NCI-H748 treated with DMSO at 0.1 percent for 48 hours (cell line): Measurements from ENCODE around the gene GINS2.

Source experiments
- DNase-seq: peaks from one replicate; lab custom pipeline; 2025; lab: John Stamatoyannopoulos, UW

GINS2 gene

DNA sequence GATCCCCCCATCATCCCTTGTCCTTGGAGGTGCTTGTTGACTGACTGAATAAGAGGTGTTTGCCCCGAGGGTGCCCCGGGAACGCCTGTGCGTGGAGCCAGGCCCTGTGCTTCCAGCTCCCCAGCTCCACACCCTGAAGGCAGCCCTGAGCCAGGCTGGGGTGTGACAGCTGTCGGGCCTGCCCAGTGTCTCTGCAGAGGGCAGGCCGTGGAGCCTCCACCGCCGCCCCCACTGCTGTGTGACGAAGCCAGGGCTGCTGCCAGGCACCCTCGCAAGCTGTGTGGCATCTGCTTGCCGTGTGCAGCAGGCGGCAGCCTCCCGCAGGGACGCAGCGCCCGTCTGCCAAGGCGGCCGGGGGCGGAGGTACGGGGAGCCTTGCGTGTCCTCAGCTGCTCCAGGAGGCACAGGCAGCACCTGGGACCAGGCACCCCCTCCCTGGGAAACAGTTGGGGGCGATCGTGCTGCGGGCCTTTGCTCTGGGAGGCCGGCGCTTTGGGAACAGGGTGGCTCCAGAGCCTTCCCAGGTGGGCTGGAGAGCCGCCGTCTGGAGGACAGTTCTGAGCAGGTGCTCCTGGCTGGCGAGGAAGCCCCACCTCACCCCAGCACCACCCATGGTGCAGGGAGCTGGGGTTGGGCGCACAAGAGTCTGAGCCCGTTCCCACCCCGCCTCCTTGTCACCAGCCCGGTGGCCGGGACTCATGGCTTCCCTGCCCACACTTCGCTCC lies 49.1 kb downstream of the GINS2 start:
- no peak for DNase-seq

DNA sequence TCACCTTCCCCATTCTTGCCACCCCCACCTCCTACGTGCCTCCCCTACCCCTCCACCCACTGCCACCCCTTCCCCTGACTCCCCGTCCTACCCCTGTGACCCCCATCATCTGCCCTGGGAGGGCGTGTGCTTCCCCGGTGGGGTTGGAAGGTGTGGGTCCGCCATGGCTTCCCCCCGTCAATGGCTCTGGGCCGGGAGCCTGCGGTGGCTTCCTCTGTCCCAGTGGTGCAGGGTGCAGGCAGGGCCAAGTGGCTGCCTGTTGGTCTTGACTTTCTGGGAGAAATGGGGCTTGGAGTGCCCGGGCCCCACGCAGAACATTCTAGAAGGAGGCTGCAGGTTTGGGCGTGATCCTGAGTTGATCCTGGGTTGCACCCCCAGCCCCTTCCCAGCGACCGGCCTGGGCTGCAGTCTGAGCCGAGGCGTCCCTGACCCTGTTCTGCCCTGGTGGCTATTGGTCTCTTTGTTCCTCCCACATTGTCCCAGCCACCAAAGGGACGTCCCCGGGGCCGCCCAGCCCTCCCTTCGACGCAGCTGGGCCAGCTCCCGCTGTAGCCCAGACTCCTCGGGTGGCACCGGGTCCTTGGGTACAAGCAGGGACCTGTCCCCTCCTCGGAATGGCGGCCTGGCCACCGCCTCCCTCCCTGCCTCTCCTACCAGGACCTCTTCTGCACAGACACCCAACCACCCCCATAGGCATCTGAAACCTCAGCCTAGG lies 49.9 kb downstream of the GINS2 start:
- no peak for DNase-seq

DNA sequence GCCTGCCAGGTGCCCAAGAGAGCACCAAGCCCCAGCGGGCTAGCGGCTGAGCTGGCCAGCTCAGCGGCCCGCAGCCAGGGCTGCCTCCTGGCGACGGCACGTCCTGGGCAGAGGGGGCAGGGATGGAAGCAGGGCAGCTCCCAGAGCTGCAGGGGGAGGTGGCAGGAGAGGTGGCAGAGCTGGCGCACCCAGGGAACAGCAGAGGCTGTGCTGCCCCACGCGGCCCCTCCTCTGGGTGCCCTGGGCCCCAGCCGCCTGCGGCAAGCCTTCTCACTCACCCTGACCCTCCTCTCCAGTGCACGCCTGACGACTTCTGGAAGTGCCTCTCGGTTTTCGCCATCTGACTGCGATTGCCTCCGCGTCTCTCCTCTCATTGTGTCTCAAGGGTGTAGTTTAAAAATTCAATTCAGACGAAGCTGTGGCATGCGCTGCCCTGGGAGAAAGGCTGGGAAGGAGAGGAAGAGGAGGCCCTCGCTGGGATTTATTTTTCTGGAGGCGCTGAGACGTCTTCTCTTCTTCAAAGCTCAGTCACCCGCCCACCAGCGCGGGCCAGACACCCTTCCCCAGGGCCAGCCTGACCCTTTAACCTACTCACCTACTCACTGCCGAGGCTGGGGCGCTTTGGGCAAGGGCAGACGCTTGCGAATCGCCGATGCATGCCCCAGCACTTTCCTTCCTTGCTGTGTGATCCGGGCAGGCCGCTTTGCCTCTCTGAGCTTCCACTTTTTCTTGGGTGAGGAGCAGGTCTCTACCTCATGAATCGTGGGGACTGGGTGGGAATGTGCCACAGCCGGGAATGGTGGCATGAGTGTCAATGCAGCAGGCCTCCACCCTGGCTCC lies 50.7 kb downstream of the GINS2 start:
- DNase-seq, result no peak

DNA sequence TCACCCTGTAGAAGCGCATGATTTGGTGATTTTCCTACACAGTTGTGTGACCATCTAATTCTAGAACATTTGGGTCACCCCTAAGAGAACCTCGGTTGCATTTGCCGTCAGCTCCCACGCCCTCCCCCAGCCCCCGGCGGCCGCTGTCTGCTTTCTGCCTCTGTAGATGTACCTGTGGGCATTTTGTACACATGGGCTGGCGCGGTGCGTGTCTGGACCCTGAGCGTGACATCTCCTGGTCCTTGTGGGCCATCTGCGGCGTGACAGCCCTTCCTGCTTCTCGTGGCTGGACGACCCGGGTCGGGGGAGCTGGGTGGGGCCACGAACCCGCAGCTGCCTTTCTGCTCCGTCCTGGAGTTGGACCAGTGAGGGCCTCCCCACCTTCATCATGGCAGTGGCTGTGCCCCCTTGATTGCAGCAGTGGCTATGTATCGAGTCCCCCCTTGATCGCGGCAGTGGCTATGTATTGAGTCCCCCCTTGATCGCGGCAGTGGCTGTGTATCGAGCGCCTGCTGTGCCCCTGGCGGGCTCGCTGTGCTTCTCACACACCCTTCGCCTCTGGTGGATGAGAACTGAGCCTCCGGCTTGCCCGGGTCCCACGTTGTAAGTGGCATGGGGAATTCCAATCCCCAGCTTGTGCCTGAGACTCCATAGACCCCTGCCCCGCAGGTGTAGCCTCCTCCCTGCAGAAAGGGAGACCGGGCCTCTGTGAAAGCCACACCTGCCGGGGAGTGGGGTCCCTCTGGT lies 51.5 kb downstream of the GINS2 start:
- no peak for DNase-seq

DNA sequence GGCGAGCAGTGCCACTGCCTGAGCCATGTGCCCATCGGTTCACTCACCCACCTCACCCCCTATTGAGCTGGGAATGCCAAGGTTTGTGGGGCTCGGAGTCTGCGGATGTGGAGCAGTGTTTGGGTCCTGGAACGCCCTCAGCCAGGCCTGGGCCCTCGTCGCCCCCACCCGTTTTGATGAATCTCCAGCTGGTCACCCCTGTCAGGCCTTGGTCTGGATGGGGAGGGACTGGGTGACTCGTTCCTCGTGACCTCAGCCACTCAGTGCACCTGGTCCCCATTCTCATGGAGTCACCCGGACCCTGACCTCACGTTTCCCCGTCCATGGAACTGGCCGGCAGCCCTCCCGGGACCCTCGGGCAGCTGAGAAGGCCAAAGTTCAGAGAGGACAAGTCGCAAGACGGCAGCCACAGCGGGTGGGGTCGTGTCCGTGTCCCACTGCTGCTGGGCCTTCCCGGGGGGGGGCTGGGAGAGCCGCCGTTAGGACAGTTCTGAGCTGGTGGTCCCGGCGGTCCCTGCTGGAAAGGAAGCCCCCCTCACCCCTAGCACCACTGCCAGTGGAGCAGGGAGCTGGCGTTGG lies 52.4 kb downstream of the GINS2 start:
- no peak for DNase-seq

DNA sequence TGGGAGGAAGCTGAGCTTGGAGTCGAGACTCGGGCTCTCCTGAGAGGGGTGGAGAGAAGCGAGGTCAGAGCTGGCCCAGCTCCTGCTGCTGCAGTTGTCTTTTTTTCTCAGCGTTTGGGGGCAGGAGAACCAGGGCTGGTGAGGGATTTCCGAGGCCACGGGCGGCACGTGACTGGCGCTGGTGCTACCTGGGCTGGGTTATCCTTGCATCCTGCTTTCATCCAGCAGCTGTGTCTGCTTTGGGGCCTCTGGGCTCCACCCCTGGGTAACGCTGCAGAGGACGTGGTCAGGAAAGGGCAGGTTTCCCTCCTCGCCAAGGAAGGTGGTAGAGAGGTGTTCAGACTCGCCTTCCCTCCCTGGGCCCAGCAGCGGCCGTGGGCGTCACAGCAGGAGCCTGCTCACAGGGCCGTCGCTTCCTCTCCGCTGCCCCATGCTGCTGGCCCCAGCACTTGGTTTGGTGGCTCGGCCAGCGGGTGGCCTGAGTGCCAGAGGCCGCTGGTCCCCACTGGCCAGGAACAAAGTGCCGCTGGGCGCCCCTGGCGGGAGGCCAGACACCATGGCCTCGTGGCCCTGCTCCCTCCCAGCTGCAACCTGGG lies 53.1 kb downstream of the GINS2 start:
- no peak for DNase-seq

DNA sequence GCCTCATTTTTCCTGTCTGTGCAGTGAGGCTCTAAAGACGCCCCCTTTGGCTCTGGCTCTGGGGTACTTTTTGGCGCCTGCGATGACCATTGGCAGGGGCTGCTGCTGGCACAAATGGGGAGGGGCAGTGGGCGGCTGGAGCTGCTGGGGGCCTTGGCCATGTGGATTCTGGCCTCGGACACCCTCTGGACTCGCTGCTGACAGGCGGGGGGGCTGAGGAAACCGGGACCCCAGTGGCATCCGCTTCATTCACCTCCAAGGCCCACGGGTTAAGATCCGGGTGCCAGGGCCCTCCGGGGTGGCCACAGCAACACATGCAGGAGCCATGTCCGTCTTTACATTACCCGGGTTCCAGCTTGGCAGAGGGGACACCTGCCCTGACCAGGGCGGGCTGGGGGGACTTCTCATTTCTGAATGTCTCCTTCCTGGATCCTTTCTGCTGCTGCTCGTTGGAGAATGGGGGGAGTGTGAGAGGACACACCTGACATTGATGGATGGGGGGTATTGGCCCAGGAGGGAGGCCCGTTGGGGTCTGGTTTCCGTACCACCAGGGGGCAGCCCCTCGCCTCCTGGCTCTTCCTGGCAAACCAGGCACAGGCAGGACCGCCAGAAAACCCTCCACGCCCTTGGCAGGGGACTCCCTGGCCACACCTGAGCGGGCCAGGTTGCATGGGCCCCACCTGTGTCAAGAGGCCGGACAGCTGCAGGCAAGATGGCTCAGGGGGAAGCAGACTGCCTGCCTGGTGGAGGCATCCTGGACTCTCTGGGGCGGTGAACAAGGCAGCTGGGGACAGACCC lies 53.8 kb downstream of the GINS2 start:
- DNase-seq, result no peak

DNA sequence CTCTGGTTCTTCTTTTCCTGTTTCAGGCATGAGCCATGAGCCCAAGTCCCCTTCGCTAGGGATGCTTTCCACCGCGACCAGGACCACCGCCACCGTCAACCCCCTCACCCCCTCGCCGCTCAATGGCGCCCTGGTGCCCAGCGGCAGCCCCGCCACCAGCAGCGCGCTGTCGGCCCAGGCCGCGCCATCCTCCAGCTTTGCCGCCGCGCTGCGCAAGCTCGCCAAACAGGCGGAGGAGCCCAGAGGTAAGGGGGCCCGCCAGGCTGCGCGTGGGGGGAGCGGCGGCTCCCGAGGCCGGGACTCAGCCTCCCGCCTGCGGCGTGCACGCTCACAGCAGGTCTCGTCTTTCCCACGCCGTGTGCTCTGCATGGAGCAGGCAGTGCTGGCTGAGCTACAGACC lies 54.9 kb downstream of the GINS2 start:
- no peak for DNase-seq

DNA sequence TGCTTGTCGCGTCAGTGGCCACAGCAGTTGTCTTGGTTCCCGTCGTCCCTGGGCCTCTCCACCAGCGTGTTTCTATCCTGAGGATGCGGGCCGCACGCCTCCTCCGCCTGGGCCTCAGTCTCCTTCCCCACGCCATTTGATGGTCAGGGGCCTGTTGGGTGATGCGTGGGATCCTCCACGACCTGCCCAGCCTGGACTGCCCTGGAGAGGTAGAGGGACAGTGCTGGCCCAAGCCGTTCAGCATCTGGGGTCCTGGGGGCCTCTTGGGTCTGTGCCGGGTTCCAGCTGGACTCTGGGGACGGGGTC lies 55.4 kb downstream of the GINS2 start:
- DNase-seq, result no peak

DNA sequence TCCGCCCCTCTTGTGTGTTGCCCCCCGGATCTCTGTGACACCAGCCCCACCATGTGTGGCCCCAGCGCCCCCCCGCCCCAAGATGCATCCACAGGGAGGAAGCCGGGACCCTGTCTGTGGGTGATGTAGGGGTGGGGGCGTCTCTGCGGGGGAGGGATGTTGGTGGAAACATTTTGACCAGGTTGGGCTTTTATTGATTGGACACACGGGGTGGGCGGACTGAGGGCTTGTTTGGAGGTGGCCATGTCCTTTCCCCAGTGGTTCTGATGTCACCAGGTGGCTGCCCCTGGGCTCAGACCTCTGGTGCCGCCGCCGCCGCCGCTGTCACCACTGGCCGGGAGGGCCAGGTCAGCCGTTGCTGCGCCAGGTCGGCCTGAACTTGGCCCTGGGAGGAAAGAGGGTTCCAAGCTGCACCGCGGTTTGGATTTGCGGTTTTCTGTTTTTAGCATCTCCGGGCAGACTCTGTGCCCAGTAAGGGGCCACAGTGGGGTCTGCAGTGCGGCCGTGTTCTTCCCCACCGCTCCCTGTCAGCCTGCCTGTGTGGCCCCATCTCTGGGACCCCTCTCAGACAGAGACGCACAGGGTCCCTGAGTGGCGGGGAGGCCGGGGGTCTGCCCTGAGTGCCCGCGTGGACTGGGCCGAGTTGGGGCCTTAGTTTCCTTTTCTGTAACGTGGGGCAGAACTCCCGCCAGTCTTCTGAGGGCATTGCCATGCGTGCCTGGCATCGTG lies 55.9 kb downstream of the GINS2 start:
- DNase-seq, result no peak

DNA sequence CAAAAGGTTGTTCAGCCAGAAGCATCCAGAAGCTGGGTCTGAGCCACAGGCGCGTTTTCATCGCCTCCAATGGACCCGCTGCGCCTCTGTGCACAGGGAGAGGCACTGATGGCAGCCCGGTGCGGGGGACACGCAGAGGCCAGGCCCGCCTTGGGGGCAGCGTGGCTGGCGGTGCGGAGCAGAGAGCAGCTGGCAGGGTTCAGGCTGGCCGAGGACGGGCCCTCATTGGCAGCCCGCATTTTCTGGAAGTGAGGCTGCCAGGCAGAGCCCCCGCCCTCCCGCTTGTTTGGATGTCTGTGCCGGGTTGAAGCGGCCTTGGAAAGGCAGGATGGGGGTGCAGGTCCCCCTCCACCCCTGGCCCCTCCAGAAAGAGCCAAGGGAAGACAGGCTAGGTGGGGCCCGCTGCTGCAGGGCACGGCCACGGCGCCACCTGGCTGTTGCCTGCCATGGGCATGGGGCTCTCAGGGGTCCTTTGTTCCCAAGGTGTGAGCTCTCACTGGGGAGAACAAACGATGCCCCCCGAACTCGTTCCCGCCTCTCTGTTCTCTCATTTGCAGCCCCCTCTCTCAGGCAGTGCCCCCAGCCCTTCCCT lies 56.9 kb downstream of the GINS2 start:
- no peak for DNase-seq

DNA sequence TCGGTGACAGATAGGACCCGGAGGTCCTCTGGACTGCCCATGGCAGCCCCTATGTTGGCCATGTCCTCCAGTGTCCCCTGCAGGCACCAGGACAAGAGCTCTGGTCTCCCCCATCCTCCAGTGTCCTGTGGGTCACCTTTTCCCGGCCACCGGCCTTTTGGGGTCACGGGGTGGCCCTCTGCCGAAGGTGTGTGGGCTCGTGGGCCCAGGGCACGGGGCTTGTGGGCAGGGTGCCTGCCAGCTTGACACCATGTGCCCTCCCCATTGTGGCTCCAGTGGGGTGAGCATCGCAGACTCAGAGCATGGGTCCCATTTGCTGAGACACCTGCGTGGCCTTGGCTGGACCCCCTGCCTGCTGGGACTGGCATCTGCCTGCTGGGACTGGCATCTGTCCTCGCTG lies 57.5 kb downstream of the GINS2 start:
- no peak for DNase-seq

DNA sequence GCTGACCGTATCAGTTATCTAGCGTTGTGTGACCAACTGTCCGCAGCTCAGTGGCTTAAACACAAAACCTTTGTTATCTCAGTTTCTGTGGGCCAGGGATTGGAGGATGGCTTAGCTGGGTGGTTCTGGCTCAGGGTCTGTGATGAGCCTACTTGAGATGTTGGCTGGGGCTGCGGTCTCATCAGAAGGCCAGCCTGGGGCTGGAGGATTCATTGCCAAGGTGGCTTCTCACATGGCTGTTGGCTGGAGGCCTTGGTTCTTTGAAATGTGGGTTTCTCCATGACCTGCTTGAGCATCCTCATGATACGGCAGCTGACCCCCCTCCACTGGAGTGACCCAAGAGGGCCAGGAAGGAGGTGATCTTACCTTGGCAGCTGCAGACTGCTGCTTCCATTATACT lies 58.9 kb downstream of the GINS2 start:
- no peak for DNase-seq

DNA sequence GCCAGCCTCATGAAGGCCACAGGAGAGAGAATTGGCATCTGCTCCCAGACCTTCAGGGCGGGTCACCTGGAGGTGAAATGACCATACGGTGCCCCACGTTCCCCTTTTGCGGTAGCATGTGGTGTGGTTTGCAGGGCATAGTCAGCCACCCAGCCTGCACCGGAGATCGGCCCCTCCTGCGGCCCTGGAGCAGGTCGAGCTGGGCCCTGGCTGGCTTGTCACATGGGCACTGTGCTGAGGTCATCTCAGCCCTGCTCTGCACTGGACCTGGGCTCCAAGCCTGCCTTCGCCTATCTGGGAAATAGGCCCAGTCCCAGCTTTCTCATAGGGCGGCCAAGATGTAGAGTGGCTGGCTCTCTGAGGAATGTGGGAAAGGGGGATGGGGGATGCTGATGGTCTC lies 59.4 kb downstream of the GINS2 start:
- DNase-seq, result no peak

DNA sequence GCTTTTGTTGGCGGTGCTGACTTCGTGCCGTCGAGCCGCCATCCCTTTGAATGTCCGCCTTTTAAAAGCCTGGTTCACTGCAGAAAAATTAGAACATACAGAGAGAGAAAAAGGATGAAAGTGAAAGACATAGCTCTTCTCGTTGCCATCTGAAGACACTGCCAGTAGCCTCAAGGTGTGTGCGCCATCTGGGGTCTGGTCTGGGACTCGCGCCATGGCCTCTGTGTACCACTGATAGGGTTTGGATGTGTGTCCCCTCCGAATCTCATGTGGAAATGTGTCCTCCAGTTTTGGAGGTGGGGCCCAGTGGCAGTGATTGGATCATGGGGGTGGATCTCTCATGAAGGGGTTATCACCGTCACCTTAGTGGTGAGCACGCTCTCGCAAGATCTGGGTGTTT lies 60.1 kb downstream of the GINS2 start:
- no peak for DNase-seq

DNA sequence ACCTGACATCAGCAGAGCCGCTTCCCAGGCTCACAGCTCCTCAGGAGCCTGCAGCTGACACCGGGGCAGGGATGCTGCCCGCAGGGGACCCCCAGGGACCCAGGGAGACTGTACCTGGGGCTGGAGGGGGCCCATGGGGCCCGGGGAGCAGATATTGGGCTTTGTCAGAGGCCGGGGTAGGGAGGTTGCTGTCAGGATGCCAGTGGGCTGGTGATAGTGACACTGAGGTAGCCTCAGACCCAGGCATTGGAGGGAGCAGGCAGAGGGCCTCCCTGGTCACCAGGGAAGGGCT lies 60.5 kb downstream of the GINS2 start:
- DNase-seq, result no peak

DNA sequence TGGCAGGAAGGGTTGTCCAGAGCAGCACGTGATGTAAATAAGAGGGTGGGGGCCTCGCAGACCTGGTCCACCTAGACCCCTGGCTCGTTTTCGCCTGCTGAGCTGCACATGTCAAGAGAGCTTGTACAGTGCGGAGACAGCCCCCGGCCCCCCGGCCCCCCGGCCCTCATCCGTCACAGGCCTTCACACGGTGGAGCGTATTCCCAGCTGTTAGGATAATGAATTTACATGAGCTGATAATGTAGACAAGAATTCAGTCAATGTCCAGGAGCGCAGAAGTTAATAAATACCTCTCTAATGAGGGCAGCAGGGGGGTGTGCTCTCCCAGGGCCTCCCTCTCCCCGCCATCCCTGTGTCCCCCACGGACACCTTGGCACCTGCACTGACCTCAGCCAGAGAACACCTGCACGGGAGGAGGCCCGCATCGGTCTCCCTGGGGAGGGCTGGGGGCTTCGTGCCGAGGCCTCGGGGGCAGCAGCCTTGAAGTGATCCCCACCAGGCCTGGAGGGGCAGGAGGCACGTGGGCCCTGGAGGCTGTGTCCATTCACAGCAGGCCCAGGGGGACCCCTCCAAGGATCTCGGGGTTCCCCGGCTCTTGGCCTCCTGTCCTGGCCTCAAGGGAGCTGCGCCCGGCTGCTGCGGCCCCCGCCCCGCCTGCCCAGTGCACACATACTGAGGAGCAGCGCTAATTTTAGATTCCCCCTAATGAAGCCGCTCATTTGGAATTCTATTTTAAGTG lies 61.1 kb downstream of the GINS2 start:
- DNase-seq, result no peak

DNA sequence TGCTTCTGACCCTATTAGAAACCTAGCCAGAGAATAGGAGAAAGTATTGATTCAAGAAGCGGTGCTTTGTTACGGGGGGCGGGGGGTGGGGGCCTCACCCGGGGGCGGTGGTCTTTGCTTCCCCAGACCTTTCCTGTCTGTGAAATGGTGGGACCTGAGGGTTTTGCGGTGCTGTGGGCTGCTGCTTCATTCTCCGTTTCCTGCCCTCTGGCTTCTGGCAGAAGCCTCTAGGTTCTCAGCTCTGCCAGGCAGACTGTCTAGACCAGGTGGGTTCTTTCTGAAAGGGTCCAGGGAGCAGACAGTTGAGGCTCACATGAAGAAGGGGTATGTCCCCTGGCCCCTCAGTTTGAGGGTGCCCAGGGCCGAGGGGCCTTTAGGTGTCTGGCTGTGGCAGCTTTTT lies 61.7 kb downstream of the GINS2 start:
- DNase-seq, result no peak
